NCI-H2081 treated with DMSO at 0.1 percent for 48 hours (cell line): ENCODE results near the gene RNF181.
"Not testable (repeated sequence)": the region's sequence is repeated elsewhere in the genome, so short reads cannot be mapped to it uniquely, and the experiment has no call there.

Source experiments
- DNase-seq: peaks from one replicate; lab custom pipeline; 2025; lab: John Stamatoyannopoulos, UW

Gene RNF181

GRCh38 chr2:85596486-85597143 lies 1.1 kb downstream of the RNF181 start:
- no peak for DNase-seq

- DNase-seq = no peak
Measured at GRCh38 chr2:85597241-85597640, 1.7 kb downstream of the RNF181 start.

- DNase-seq = no peak
Measured at GRCh38 chr2:85598594-85599340, 3.2 kb downstream of the RNF181 start.

GRCh38 chr2:85599468-85600234 lies 4.1 kb downstream of the RNF181 start:
- DNase-seq = no peak

GRCh38 chr2:85600235-85600575 lies 4.7 kb downstream of the RNF181 start:
- DNase-seq = no peak

GRCh38 chr2:85600951-85601770 lies 5.6 kb downstream of the RNF181 start:
- no peak for DNase-seq

GRCh38 chr2:85601771-85602475 lies 6.4 kb downstream of the RNF181 start:
- DNase-seq = no peak

- DNase-seq = no peak
Measured at GRCh38 chr2:85602476-85603234, 7.1 kb downstream of the RNF181 start, which contains the start of gene TMEM150A. Gene TMEM150A, minus strand, starts transcription at chr2:85602698. Its CDS starts 750 bp downstream, at chr2:85601948.

GRCh38 chr2:85604133-85604444 lies 8.5 kb downstream of the RNF181 start:
- DNase-seq = not testable (repeated sequence)

- DNase-seq = no peak
Measured at GRCh38 chr2:85604568-85605339, 9.2 kb downstream of the RNF181 start.

- DNase-seq = no peak
Measured at GRCh38 chr2:85605406-85606115, 10.0 kb downstream of the RNF181 start.

- no peak for DNase-seq
Measured at GRCh38 chr2:85606116-85606455, 10.5 kb downstream of the RNF181 start.

- no peak for DNase-seq
Measured at GRCh38 chr2:85607268-85608215, 12.0 kb downstream of the RNF181 start.

GRCh38 chr2:85611217-85611704 lies 15.7 kb downstream of the RNF181 start:
- DNase-seq = no peak

GRCh38 chr2:85611705-85612587 lies 16.4 kb downstream of the RNF181 start, which contains the start of gene C2orf68:
Gene C2orf68, minus strand, starts transcription at chr2:85612066. Its CDS starts 82 bp downstream, at chr2:85611984.
- DNase-seq = peak; percentile 16

- no peak for DNase-seq
Measured at GRCh38 chr2:85613717-85614515, 18.4 kb downstream of the RNF181 start.
